HG02678 (cell line): ENCODE data around the gene ZNF431.
"Not testable (repeated sequence)": the region's sequence is repeated elsewhere in the genome, so short reads cannot be mapped to it uniquely, and the experiment has no call there.

Experiments
- ATAC-seq: cut with Tn5 transposase; IDR thresholded peaks from one replicate; pipeline ENCODE4 v1.9.1; 2021; ENCODE audit warnings: mild to moderate bottlenecking, moderate library complexity; ENCODE audit not compliant: unreplicated experiment

The ZNF431 gene

DNA sequence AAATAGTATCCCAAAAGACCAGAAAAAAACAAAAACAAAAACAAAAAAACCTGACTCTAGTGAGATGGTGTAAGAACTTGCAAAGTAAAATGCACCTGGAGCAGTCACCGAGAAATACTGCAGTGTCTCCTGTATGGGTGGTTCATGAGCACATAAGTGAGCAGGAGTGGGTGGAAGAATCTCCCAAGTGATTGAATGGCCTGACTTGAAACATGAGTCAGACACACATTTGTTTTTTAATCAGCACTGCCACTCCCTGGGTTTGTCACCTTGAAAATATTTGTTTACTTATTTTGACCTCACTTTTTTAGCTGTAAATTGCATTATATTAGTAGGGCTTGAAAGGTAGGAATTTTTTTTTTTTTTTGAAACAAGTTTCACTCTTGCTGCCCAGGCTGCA, 2.0 kb downstream of the ZNF431 start:
- no peak for ATAC-seq

DNA sequence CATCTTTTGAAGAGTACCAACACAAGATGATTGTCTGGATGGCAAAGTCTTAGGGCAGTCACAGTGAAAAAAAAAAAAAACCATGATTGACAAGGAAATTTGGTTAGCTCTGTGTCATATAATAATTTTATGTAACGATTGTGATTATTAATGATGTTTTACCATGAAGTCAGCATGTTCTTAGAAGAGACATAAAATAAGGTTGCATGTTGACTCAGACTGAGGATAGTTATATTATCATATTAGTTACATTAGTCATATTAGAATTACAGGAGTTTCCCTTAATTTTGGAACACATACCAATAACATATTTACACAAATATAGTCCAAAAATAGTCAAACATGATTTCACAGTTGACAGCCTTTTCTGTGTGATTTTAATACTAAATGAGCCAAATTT, 5.7 kb downstream of the ZNF431 start:
- no peak for ATAC-seq

DNA sequence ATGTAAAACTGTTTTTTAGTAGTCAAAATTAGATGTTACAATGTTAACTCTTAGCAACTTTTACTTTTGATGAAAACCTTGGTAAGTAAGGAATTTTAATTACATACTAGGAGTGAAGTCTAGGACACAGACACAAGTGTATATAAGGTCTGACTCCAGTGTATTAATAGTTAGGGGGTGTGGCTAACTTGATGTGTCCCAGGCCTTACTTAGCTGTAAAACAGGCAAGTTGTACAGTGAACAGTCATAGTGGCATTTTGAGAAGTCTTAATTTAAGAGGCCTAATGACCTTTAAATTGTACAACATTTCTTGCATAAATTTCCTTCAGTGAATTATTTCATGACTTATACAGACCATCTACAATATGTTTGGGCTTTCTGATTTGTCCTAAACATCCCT, 6.8 kb downstream of the ZNF431 start:
- no peak for ATAC-seq

DNA sequence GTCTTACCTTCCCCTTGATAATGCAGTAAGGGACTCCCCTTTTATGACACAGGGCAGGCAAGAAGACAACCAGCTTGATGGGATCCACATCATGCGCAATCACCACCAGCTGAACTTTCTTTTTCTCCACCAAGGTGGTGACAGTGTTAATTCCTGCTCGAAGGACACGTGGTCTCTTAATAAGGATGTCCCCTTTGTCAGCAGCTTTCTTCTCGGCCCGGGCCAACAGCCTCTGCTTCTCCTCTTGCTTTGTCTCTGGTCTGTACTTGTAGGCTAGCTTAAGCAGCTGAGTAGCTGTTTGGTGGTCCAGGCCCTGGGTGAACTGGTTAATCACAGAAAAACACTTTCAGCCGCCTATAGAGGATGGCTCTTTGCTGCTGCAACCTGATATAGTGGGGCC, 8.0 kb downstream of the ZNF431 start:
- ATAC-seq: no peak

DNA sequence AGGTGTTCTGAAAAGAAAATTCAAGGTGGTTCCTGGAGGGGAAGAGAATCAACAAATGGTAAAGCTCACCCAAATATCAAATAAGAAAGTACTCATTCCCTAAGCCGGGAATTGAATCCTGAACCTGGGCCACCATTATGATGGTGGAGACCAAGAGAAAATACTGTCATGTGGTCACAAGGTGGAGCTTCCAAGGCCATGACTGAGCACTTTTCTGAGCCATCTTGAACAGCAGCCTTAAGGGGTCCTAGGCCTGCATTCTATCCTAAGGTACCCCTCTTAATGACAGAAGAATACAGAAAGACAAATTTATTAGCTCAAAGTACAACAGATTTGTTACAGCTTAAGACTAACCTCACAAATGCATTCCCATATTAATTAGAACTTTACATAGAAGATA, 9.6 kb downstream of the ZNF431 start:
- ATAC-seq: no peak

DNA sequence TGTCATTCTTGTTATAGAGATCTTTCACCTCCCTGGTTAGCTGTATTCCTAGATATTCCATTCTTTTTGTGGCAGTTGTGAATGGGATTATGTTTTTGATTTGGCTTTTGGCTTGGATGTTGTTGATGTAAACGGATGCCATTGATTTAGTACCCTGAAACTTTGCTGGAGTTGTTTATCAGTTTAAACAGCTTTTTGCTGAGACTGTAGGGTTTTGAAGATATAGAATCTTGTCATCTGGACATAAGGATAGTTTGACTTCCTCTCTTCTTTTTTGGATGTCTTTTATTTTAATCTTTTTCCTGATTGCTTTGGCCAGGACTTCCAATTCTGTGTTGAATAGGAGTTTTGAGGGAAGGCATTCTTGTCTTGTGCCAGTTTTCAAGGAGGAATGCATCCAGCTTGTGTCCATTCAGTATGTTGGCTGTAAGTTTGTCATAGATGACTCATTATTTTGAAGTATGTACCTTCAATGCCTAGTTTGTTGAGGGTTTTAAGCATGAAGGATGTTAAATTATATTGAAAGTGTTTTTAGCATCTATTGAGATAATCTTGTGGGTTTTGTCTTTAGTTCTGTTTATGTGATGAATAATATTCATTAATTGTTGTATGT, 16.8 kb downstream of the ZNF431 start:
- ATAC-seq: no peak

DNA sequence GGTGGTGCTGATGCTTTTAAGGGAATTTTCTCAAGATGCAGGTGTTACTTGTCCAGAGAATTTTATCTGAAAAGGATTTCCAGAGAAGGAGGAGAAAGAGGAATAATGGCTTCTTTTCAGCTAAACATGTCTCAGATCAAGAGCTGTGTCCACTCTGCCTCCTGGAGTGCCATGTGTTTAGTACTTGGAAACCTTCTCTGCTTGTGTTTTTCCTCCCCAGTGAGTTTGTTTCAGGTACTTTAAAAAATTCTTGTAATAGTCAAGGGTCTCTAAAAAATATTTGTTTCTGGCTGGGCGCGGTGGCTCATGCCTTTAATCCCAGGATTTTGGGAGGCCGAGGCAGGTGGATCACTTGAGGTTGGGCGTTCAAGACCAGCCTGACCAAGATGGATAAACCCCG, 22.7 kb downstream of the ZNF431 start:
- no peak for ATAC-seq

DNA sequence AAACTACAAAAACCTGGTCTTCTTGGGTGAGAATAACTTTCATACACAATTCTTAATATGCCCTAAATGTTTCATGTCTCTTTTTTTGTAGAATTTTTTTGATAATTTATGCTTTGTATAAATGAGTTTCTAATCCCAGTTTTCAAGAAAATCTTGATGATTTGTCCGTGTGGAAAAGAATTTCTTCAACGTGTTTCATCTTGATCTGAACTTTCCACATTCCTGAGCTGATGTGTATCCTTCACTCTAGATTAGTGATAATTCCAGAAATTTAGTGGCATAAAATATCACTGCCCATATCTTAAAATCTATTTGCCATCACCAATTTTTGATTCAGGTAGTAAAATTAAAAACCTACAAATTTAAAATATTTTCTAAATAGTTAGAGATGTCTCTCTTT, 24.6 kb downstream of the ZNF431 start:
- no peak for ATAC-seq

DNA sequence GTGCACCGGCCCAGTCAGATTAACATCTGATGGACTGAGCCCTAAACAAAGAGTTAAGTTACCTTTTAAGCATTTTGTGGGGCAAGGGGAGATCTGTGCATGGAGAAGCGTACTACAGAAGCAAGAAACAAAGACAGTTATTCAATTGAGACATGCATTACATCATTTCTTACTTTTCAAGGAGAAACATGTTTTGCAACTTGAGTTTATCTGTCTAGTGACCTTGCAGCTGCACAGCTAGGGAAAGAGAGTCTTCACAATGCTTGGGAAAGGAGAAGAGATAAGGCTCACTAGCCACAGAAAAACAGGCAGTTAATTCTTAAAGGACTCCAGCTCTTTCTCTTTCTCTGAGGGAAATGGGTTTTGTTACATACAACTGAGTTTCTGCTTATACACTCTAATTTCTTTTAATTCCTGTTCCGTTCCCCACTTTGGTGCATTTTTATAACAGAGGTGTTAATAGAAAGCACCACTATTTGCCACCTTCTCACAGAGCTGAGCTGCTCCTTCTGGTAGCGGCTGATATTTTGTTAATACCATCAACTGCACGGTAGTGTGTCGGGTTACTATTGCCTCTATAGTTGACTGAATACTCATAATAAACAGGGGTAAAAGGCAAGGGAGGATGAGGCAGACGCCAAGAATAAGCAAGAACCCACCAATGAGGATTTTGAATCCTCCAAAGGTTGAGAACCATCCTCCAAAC, 55.9 kb downstream of the ZNF431 start:
- ATAC-seq: no peak

DNA sequence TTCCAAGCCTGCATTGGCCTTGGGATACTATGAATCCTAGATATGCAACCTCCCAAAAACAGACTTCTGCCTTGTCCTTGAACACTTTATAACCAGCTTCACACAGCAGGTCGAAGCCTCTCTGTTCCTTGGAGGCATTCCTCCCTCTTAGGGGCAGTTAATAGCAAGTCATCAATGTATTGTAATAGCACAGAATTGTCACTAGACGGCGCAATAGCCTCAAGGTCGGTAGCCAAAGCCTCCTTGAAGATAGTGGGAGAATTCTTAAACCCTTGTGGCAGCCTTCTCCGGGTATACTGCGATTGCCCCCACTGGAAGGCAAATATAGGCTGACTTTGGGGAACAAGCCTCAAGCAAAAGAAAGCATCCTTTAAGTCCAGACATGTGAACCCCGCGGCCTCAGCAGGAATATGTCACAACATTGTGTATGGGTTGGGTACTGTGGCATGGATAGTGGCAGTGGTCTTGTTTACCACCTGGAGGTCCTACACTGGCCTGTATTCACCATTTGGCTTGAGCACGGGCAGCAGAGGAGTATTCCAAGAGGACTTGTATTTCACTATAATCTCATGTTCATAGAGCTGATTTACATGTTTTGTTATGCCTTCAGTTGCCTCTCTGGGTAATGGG, 61.1 kb downstream of the ZNF431 start:
- no peak for ATAC-seq

DNA sequence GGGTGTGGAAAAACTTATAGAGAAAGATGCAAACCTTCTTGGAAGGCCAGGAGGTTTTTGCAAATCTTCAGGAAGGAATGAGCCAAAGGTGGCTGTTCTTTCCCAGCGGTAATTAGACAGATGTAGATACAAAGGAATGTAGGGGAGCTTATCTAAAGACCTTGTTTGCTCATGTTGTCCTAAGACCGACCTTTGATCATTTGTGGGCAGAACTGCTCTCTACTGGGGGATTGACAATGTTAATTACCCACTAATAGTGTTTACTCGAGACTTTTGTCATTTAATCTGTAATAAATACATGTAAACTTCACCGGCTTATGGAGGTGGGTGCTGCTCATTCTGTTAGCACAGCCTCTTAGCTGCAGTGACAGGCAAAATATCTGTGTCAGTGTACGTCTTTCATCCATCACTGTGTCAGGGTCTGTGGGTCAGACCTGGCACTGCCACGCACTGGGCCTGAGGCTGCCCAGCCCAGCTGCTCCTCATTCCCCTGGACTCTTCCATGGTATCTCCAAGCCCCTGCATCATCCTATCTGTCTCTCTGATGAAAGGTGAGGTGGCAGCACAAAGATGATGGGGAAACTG, 68.3 kb downstream of the ZNF431 start:
- no peak for ATAC-seq

DNA sequence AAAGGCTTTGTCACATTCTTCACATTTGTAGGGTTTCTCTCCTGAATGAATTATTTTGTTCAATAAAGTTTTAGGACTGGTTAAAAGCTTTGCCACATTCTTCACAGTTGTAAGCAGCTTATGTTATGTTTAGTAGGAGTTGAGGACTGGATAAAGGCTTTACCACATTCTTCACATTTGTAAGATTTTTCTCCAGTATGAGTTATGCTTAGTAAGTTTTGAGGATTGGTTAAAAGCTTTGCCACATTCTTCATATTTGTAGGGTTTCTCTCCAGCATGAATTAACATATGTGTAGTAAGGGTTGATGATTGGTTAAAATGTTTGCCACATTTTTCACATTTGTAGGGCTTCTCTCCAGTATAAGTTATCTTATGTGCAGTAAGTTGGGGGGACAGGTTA, 79.9 kb downstream of the ZNF431 start:
- no peak for ATAC-seq

DNA sequence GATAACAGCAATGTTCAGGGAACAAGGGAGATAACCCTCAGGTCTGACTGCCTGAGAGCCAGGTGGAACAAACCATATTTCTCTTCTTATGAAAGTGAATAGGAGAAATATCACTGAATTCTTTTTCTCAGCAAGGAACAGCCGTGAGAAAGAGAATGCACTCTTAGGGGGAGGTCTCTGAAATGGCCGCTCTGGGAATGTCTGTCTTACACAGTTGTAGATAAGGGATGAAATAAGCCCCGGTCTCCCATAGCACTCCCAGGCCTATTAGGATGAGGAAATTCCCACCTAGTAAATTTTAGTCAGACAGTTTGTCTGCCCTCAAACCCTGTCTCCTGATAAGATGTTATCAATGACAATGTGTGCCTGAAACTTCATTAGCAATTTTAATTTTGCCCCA, 88.1 kb downstream of the ZNF431 start:
- ATAC-seq: not testable (repeated sequence)

DNA sequence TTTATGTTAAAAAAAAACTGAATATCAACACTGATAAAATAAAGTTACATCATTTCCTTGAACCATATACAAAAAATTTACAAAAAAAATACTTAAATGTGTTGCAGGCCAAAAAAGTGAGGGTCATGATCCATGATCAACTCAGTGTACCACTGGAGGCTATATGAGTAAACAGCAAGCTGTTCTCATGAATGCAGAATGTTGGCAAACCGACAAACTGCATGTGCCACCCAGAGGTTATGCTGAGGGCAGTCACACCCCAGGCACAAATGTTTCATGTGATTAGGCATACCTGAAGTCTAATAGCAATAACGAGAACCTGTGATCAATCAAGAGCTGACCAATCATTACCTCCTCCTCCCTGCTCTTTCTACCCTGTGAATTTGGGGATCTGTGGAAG, 91.9 kb downstream of the ZNF431 start:
- ATAC-seq: no peak

DNA sequence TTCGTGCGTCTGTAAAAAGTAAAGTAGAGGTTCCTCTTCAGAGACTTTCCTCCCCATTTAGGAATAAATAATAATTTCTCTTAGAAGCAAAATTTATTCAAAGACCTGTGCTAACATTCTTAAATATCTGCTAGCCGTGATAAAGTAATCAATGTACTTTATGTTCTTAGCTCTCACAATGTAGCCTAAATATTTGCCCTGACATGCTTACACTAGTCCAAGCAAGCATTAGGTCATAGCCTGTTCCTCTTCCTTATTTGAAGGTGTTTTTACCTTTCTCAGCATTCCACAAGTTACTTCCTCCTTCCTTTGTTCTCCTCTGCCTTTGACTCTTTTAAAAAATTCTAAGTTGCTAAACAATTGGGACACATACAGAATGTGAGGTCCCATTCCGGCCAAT, 94.9 kb downstream of the ZNF431 start:
- not testable (repeated sequence) for ATAC-seq

DNA sequence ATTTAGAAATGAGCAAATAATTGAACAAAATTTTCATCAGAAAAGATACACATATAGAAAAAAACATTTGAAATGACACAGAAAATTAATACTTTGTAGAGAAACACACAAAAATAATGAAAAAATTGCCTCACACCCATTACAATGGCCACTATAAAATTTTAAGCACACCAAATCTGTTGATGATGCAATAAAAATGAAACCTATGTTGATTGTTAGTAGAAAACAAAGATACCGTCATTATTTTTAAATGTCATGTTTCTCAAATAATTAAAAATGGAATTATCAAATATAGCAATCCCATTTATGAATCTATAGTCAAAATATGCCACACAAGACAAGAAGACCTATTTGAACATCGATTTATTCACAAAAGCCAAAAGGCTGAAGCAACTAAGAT, 96.8 kb downstream of the ZNF431 start:
- no peak for ATAC-seq
